ENCODE measurements around the gene KLRG1. TPM values are rescaled to one million over a fixed set of nuclear protein-coding genes. Genes with fewer than 3 reads are reported as not detected.

KLRG1 gene
- 10 to 100 TPM in 1 of 2 donors, 1 to 10 TPM in 1; 6.7 to 23.2 TPM for total RNA-seq

DNA sequence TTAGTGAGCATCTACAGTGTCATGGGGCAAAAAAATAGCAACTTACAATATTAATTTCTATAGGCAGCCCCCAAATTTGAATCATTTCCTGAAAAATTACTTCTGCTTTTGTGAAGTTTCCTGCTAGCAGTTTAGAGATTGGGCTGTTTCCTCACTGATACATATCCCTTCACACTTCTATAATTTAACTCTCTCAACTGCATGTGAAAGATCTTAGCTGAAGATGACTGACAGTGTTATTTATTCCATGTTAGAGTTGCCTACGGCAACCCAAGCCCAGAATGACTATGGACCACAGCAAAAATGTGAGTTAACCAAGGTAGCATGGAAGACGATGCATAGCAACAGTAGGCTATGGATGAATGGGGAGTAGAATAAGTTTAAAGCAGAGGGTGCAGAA lies at the start of gene KLRG1:
Gene KLRG1 (plus strand): TSS at position 134 of the 400 bp plus-strand sequence. CDS start 90 bp downstream, at position 224.
- Mint-ChIP-seq H3K9me3 (peaks cover 3% of the 10 kb centered on the region), H3K27ac (peak within 1 kb of the TSS; percentile 76 to 84), H3K36me3 (peaks cover 4% of the 10 kb centered on the region), H3K27me3 (no peaks in the 10 kb centered on the region), H3K4me3 (peak within 1 kb of the TSS; percentile 82), H3K4me1 (ENCODE audit: low read depth in 2 of 2) (peaks cover 53 to 64% of the 10 kb centered on the region in 2 donors)
- DNase-seq (ENCODE audit: low spot score) = no peak
- ATAC-seq = peak; percentile 77 to 79

DNA sequence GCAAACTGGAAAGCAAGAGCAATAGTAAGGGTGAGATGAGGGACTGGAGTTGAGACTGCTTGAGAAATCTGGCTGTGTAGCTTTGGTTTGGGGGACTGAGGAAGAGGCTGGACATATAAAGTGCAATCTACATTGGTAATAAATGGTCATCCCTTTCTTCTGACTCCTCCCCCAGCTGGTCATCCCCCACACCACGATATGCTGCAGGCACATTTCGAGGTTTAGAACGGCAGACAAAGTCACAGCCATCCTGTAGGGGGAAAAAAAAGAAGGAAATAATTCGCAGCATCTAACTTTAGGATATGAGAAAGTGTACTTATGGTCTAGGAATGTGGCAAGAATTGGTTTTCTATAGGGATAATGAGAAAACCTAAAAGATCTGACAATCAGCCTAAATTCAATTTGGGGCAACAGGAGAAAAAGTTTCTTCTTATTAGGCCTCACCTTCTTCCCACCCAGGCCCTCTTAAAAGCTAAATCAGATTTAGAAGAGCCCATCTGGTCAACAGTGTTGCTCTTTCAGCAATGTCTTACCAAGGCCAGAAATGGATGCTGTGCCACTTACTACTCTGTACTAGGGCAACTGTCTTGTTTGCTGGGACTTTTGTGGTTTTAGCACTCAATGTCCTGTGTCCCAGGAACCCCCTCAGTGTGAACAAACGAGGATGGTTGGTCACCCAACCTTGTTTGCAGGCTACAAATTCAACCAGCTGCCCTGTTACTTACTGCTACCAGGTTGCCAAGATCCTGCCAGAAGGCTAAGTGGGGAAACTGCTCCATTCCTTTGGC lies 47.5 kb upstream of the KLRG1 start:
- Mint-ChIP-seq H3K4me1 (ENCODE audit: low read depth in 2 of 2) (peaks cover 17 to 22% of the 10 kb centered on the region in 2 donors), H3K36me3 (peaks cover 41% of the 10 kb centered on the region), H3K27me3 (no peaks in the 10 kb centered on the region), H3K4me3 (no peak overlapping the region), H3K9me3 (no peaks in the 10 kb centered on the region), H3K27ac (peak overlapping the region; percentile 11 to 45)
- DNase-seq (ENCODE audit: low spot score) (no peak), ATAC-seq (no peak)

DNA sequence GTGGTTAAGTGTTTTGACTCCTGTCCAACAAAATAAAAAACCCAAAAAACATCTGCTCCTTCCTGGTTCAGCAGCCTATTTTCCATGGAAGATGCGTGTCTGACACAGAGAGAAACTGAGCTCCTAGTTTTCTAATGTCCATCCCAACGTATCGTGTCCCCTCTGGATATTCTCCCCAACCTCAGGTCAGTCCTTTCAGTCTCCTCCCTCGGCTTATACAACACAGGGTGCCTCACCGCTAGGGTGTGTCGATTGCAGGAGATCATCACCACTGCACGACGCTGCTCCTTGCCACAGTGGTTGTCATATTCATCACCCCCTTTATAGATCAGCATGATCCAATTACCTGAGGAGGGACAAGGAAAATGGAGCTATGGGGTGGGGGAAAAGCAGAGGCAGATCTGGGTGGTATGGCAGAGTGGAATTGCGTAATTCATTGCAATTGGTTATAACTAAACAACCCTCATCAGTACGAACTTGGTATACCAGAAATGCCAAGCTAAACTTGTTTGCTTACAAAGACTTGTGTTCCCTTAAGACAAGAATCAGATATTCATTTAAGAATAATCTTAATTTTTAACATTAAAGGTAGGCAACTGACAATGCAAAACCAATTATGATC lies 45.7 kb upstream of the KLRG1 start:
- DNase-seq (ENCODE audit: low spot score) (no peak), ATAC-seq (no peak)
- Mint-ChIP-seq H3K27me3 (no peaks in the 10 kb centered on the region), H3K36me3 (peaks cover 44% of the 10 kb centered on the region), H3K4me3 (no peak overlapping the region), H3K9me3 (no peaks in the 10 kb centered on the region), H3K27ac (no peak overlapping the region), H3K4me1 (ENCODE audit: low read depth in 2 of 2) (peaks cover 32 to 33% of the 10 kb centered on the region in 2 donors)

DNA sequence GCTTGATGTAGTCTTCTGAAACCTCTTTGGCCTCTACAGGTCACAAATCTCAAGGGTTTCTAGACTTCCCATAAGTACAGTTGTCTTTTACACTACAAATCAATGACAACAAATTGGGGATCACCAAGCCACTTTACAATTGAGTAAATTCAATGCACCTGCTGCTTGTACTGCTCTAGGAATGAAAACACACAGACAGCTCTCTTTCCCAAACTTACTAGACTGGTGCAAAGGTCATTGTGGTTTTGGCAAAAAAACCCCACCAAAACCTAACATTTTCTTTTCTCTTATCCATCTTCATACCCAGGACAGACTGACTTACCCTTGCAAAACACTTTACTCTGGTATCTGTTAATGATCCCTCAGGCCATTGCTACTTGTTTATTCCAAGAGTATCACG lies 42.6 kb upstream of the KLRG1 start:
- DNase-seq (ENCODE audit: low spot score) (no peak), ATAC-seq (no peak)
- peak overlapping the region; percentile 96 to 97 for H3K27ac Mint-ChIP-seq
- no peaks in the 10 kb centered on the region for H3K27me3 Mint-ChIP-seq
- peaks cover 41% of the 10 kb centered on the region for H3K36me3 Mint-ChIP-seq
- peak overlapping the region; percentile 99 for H3K4me3 Mint-ChIP-seq
- peaks cover 45 to 53% of the 10 kb centered on the region in 2 donors for H3K4me1 Mint-ChIP-seq (ENCODE audit: low read depth in 2 of 2)
- no peaks in the 10 kb centered on the region for H3K9me3 Mint-ChIP-seq

GRCh38 chr12:8947737-8948136 lies 41.6 kb upstream of the KLRG1 start:
- no peak for DNase-seq (ENCODE audit: low spot score)
- Mint-ChIP-seq H3K27me3 (no peaks in the 10 kb centered on the region), H3K4me1 (ENCODE audit: low read depth in 2 of 2) (peaks cover 47 to 56% of the 10 kb centered on the region in 2 donors), H3K9me3 (no peaks in the 10 kb centered on the region), H3K4me3 (peak overlapping the region; percentile 99), H3K36me3 (peaks cover 32% of the 10 kb centered on the region), H3K27ac (peak overlapping the region; percentile 96 to 97)
- no peak for ATAC-seq

DNA sequence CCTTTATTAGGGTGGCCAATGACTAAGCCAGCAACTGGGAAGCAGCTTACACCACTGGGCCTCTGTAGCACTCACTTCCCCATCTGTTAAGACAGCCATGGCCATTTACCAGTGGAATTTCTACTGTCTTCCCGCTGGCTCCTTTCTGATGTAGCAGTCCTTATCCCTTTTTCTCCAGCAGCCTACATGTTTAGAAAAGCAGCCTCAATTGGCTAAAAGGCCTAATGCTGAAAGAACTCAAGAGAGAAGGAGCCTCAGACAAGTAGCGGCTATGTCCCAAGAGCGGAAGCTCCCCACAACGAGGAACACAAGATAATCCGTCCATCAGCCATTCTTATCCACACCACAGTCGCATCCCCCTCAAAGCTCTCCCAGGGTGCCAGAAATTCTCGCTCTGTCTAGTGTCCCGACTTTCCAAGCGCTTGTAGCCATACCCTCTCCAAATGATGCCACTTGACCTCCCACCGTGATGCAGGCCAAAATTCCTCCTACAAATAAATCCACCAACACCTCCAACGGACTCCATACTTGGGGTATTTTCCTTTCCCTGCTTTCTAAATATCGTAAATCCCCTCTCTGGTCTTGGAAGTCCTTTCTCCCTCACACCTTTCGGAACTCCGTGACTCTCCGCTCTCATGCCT lies 40.5 kb upstream of the KLRG1 start:
- ATAC-seq (no peak), DNase-seq (ENCODE audit: low spot score) (no peak)
- Mint-ChIP-seq H3K4me1 (ENCODE audit: low read depth in 2 of 2) (peaks cover 53 to 67% of the 10 kb centered on the region in 2 donors), H3K27ac (peak overlapping the region; percentile 96 to 97), H3K36me3 (peaks cover 34% of the 10 kb centered on the region), H3K27me3 (no peaks in the 10 kb centered on the region), H3K4me3 (peak overlapping the region; percentile 99), H3K9me3 (peaks cover 5% of the 10 kb centered on the region)

GRCh38 chr12:8949342-8950220 lies 39.8 kb upstream of the KLRG1 start, which contains the start of gene M6PR:
M6PR (minus strand) TSS chr12:8949645; CDS start chr12:8946404, 3,241 bp downstream.
- ATAC-seq (peak; percentile 93 to 94), DNase-seq (ENCODE audit: low spot score) (peak; percentile 96)
- Mint-ChIP-seq H3K36me3 (peaks cover 32% of the 10 kb centered on the region), H3K27me3 (no peaks in the 10 kb centered on the region), H3K4me3 (peak within 1 kb of the TSS; percentile 99), H3K9me3 (peaks cover 5% of the 10 kb centered on the region), H3K4me1 (ENCODE audit: low read depth in 2 of 2) (peaks cover 57 to 74% of the 10 kb centered on the region in 2 donors), H3K27ac (peak within 1 kb of the TSS; percentile 96 to 97)

DNA sequence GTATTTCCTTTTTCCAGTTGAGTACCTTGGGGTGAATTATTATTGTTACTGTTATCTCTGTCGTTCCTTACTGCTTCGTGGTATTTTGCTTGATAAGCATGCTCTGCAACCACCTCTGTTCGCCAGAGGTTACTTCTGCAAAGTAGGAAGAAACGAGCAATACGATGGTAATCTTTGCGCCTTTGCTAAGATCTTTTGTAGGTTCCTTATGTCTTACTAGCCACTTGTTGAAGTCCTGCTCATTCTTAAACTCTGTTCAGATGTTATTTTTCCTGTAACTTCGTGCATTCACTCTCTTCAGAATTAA lies 39.2 kb upstream of the KLRG1 start:
- ATAC-seq (peak in 1 of 2 donors; percentile 1), DNase-seq (ENCODE audit: low spot score) (no peak)
- Mint-ChIP-seq H3K27ac (peak overlapping the region; percentile 96 to 97), H3K4me3 (peak overlapping the region; percentile 99), H3K9me3 (peaks cover 5% of the 10 kb centered on the region), H3K36me3 (peaks cover 28% of the 10 kb centered on the region), H3K4me1 (ENCODE audit: low read depth in 2 of 2) (peaks cover 55 to 74% of the 10 kb centered on the region in 2 donors), H3K27me3 (no peaks in the 10 kb centered on the region)

- Mint-ChIP-seq H3K27ac (peak overlapping the region; percentile 96 to 97), H3K9me3 (peaks cover 5% of the 10 kb centered on the region), H3K4me3 (peak overlapping the region; percentile 99), H3K27me3 (no peaks in the 10 kb centered on the region), H3K4me1 (ENCODE audit: low read depth in 2 of 2) (peaks cover 51 to 74% of the 10 kb centered on the region in 2 donors), H3K36me3 (peaks cover 24% of the 10 kb centered on the region)
- ATAC-seq (no peak), DNase-seq (ENCODE audit: low spot score) (no peak)
Observed at GRCh38 chr12:8950702-8951478, 38.5 kb upstream of the KLRG1 start.

DNA sequence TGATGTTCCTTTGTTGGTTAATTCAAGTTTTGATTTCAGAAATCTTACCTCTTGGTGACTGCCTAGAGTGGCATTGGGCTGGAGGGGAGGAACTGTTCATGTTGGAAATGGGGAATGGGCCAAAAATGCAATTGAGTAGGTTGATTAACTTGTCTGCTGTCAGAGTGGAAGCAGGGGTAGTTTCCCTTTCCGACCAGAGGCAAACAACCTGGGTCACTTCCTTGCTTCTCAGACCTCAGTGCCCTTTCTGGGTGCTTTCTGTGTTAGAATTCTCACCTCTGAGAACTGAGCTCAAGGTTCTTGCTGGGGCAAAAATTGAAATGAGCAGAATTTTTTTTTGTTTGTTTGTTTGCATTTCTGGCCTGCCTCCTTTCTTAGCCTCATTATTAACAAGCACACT lies 37.6 kb upstream of the KLRG1 start:
- no peak for ATAC-seq
- peak overlapping the region; percentile 96 to 97 for H3K27ac Mint-ChIP-seq
- no peaks in the 10 kb centered on the region for H3K27me3 Mint-ChIP-seq

GRCh38 chr12:8953773-8954402 lies 35.5 kb upstream of the KLRG1 start:
- Mint-ChIP-seq H3K27ac (peak overlapping the region; percentile 96 to 97), H3K4me3 (peak overlapping the region; percentile 72), H3K4me1 (ENCODE audit: low read depth in 2 of 2) (peaks cover 43 to 57% of the 10 kb centered on the region in 2 donors), H3K9me3 (peaks cover 5% of the 10 kb centered on the region), H3K27me3 (no peaks in the 10 kb centered on the region), H3K36me3 (peaks cover 19% of the 10 kb centered on the region)
- DNase-seq (ENCODE audit: low spot score) = no peak
- ATAC-seq = no peak

More for the DNA sequence above, 37.6 kb upstream of the KLRG1 start:
- Mint-ChIP-seq H3K4me1 (ENCODE audit: low read depth in 2 of 2) (peaks cover 49 to 69% of the 10 kb centered on the region in 2 donors), H3K9me3 (peaks cover 5% of the 10 kb centered on the region), H3K4me3 (peak overlapping the region; percentile 99), H3K36me3 (peaks cover 19% of the 10 kb centered on the region)
- DNase-seq (ENCODE audit: low spot score) = no peak

DNA sequence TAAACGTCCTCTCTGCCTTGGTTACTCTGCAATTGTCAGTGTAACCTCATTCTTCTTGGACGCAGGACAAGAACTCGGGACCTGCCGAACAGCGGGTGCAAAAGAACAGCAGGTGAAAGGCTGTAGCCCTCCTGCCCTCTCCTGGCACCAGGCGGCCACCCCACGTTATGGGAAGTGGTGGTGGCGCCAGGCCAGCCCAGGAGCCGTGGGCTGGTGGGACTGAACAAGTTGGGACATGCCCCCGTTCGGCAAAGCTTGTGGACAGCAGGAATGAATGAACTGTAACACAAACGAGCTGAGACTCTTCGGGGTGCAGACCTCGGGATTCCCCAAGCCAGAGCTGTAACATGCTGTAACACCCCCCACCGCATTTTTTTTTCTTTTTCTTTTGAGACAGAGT lies 33.3 kb upstream of the KLRG1 start:
- peak overlapping the region; percentile 42 to 97 for H3K27ac Mint-ChIP-seq
- ATAC-seq = no peak
- H3K36me3 Mint-ChIP-seq = peaks cover 13% of the 10 kb centered on the region
- DNase-seq (ENCODE audit: low spot score) = no peak
- H3K4me1 Mint-ChIP-seq (ENCODE audit: low read depth in 2 of 2) = peaks cover 43% of the 10 kb centered on the region in 2 donors
- no peaks in the 10 kb centered on the region for H3K27me3 Mint-ChIP-seq
- no peak overlapping the region for H3K4me3 Mint-ChIP-seq
- H3K9me3 Mint-ChIP-seq = peaks cover 5% of the 10 kb centered on the region
